Stimulated activated CD4-positive, alpha-beta T cell treated with anti-CD3 and anti-CD28 coated beads, TNF-alpha, amount 100 ng/mL, for 24 hours (primary cell): ENCODE measurements around the gene KLC4.
A peak's percentile ranks its signal among the peaks of the same experiment; 100 is the strongest.
"Not testable (repeated sequence)": the region's sequence is repeated elsewhere in the genome, so short reads cannot be mapped to it uniquely, and the experiment has no call there.

Experiments
- DNase-seq, 3 experiments: peaks; one replicate each; pipeline ENCODE4 v3.0.0-alpha.2; 2020; ENCODE audit warnings: low read depth in 3 of 3

Gene KLC4

DNA sequence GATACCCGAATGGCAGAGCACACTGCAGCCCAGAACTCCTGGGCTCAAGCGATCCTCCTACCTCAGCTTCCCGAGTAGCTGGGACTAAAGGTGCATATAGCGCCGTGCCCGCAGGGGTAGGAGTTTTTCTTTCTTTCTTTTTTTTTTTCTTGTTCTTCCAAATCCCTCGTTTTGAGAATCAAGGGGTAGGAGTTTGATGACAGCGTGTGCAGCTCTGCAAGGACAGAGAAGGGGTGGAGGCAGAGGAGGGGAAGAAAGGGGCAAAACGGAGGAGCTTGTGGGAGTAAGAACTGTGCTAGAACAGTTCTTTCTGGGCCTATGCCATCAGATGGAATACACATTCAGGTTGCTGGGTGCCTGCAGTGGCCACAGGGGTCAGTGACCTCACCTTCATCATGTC is 22.7 kb upstream of the KLC4 start:
- no peak for DNase-seq

- DNase-seq = no peak
Observed at GRCh38 chr6:43037197-43037596, 22.2 kb upstream of the KLC4 start.

DNA sequence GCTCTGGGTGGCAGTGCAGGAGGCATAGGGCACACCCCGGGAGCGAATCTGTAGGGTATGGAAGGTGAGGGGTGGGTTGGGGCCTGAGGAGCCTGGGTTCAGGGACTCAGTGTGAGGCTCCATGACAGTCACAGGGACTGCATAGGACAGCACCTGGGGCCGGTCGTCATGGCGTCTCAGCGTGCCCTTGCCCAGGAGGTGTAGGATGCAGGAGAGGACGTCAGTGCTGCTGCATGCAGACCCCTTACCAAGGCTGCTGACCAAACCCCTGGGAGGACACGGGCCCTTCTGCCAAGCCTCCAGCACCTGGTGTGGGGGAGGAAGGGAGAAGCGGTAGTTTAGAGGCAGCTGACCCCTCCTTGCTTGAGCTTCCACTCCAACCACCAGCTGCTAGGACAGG is 21.7 kb upstream of the KLC4 start:
- DNase-seq = no peak

GRCh38 chr6:43038727-43039126 is 20.7 kb upstream of the KLC4 start:
- no peak for DNase-seq

DNA sequence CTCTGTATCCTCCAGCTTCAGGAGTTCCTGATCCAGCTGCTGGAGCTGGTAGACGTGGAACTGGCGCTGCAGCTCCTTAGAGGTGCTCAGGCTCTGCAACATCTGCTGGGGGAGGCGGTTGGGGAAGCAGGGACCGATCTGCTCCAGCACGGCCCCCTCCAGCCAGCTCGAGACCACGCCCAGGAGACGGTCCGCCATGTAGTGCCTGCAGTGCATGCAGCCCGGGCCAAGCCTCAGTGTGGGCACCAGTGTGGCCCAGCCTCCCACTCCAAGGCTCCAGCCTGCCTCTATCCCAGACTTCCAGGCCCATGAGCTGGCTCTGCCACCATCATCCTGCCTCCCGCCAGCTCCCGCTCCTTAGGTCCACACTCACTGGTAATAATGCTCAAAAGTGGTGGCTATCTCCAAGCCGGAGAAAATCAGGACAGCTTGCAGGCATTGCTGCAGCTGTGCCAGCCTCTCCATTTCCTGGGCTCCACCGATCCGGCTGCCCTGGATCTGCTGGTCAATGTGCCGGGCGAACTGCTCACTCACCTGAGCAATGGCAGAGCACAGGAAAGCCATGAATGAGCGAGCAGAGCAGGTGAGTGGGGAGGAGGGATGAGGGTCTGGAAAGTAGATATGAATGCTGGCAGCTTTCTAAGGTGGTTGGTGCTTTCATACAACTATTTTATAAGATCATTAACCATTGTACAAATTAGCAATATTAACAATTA is 18.7 kb upstream of the KLC4 start:
- no peak for DNase-seq

GRCh38 chr6:43041475-43041874 is 18.0 kb upstream of the KLC4 start:
- DNase-seq = not testable (repeated sequence)

DNA sequence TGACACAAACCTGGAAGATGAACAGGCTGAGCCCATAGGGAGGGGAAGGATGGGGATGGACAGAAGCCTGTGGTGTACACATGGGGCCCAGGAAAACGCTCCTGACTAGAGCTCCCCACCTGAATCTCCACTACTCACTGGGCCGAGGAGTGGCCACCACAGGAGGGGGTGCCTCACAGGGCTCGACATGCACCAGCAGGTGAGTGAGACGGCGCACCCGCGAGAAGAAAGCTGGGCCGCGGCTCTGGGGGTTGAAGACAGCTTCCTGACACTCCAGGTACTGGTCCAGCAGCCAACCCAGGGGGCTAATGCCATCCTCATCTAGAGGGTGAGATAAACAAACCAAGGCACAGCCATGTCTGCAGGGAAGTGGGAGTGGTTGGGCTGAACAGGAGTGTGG is 16.1 kb upstream of the KLC4 start:
- DNase-seq = no peak

- no peak for DNase-seq
Observed at GRCh38 chr6:43045371-43045930, 14.0 kb upstream of the KLC4 start.

DNA sequence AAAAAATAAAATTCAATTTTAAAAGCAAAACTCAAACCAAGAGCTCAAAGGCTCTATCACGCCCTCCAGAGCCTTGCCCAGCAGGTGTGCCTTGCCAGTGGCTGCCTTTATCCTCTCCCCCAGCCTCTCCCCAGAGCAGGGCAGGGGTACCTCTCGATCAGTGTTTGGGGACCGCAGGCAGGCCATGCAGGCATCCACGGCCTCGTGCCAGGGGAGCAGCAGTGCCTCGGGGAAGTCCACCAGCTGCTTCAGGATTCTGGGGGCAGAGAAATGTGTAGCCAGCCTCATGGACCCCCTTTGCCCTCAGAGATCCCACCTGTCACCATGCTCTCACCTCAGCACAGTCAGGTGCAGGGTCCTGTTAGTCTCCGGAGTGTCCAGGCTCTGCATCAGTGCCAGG is 11.4 kb upstream of the KLC4 start:
- DNase-seq = no peak

GRCh38 chr6:43050981-43051380 is 8.4 kb upstream of the KLC4 start:
- DNase-seq = no peak

DNA sequence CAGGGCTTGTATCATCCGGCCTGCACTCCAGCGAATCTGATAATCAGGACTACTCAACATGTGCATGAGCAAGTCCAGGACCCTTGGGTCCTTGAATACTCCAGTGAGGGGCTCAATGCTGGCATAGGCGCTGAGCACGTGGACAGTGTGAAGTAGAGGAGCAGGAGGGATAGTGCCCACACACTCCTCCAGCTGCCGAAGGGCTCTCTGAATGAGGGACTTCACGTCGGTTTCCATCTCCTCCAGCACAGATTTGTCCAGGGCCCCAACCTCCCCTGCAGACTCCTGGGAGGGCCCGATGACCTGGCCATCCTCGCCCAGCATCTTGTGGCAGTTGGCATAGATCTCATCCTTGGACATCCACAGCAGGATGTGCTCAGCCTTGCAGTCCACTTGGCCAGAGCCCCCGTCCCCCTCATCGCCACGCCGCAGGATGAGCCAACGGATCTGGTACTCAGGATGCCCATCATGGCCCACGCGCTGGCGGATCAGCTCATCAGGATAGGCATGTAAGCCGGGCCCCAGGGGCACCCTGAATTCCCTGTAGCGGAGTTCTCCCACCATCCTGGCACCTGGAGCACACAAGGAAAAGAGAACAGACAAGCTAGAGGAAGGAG is 7.1 kb upstream of the KLC4 start:
- DNase-seq = no peak

GRCh38 chr6:43052842-43053544 is 6.4 kb upstream of the KLC4 start:
- DNase-seq = peak in 2 of 3 experiments; percentile 6 to 25

DNA sequence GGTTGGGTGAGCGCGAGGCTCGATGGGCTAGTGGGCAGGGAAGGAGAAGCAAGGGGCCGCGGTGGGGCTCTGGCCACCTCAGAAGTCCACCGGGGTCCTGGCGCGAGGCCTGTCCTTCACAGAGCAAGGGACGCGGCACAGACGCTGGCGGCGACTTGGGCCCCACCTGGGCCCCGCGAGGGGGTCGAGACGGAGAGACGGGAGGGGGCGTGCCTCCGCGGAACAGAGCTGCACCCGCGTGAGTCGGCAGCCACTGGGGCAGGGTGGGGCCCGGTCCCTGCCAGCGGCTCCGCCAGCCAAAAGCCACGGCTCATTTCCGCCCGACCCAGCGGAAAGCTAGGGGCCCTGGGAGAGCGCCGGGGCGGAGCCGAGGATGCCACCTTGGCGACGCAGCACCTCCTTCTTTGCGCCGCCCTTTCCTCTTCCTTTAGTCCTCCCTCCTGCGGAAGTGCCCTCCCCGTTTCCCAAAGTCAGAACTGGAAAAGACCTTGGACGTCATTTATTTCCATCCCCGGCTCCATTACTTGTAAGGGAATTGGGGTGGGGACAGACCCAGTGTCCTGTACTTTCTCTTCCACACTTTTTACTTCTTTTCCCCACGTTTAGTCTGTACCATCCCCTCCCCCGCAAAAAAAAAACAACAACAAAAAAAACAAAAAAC is 5.8 kb upstream of the KLC4 start, which contains the start of gene CUL7:
Gene CUL7, minus strand, starts transcription at position 307 of the 661 bp plus-strand sequence. CDS start 1,063 bp downstream, outside the sequence.
- DNase-seq = peak; percentile 83 to 92 (median 89)

DNA sequence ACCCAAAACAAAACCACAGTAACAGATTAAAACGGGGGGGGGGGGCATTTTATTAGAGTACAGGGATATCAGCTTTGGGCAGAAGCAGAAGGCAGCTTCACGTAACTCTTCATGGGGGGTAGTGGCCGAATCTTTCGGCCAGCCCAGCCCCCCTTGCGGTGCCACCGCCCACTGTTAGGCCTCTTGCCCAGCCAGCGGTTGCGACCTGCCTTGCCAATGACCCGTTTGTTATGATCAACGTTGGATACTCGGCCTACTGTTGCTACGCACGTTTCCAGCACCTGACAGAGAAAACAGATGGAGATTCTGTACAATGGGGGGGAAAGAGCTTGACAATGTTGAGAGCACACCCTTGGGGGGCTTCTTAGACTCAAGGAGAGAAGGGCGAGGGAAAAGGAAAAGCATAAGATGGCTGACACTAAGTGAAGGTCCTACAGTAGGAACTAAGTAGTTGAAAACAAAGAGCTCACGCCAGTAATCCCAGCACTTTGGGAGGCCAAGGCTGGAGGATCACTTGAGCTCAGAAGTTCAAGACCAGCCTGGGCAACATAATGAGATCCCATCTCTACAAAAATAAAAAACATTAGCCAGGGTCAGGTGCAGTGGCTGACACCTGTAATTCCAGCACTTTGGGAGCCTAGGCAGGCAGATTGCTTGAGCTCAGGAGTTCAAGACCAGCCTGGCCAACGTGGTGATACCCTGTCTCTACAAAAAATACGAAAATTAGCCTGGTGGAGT is 5.1 kb upstream of the KLC4 start:
- DNase-seq = no peak

DNA sequence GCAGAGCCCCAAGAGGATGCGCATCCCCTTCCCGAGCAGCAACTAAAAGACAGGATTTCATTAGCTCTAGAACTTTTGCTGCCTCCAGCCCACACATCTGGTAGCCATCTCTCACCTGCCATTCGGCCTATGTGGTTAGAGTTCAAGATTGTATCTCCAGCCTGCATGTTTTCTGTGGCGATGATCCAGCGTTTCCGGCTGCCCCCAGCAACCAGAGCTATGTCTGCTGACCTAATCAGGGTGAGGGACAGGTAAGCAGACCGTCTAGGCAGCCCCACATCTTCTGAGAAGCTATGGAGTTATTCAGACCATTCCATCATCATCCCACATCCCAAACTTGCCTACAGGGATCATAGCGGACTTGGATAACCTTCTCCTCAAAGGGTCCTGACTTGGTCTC is 3.5 kb upstream of the KLC4 start:
- no peak for DNase-seq

DNA sequence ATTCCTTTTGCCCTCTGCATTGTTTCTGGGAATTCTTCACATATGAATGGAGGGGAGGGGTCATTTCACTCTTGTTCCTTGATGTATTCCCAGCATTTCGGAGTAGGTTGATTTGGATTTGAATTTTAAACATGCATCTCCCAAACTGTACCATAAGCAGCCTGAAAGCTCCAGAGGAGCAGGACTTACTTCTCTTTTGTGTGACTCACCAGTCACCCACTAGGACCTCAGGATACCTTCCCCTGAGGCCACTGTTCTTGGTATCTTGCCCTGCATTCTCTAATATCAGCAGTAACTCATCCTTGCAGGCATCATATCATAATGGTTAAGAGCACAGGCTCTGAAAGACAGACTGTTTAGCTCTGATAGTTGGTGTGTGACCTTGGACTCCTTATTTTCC is 900 bp upstream of the KLC4 start:
- no peak for DNase-seq

GRCh38 chr6:43060034-43060754 is 763 bp downstream of the KLC4 start:
- DNase-seq = no peak

GRCh38 chr6:43060755-43061633 is 1.6 kb downstream of the KLC4 start:
- DNase-seq = no peak

- no peak for DNase-seq
Observed at GRCh38 chr6:43061861-43062260, 2.4 kb downstream of the KLC4 start.

GRCh38 chr6:43062818-43063217 is 3.4 kb downstream of the KLC4 start:
- DNase-seq = no peak
